T-cell (primary cell): ENCODE measurements around the gene COBLL1. TPM values are rescaled to one million over a fixed set of nuclear protein-coding genes. Genes with fewer than 3 reads are reported as not detected.

Experiments
- ATAC-seq, 4 experiments: fragments of 200-7000 bp in 3 of 4; fragments of 150-1000 bp in 1 of 4; cut with Tn5 transposase; replicated peaks in 1 of 4; 1 replicate in 3 of 4; 2 replicates in 1 of 4; pipeline ENCODE4 v1.10.0; 2021; ENCODE audit warnings: moderate library complexity in 3 of 4, mild to moderate bottlenecking in 2 of 4, moderate number of reproducible peaks in 1 of 4
- CTCF ChIA-PET, 2 donors: fragments of 300-600 bp; sonication (Branson Sonifier 250); formaldehyde crosslinking; loops; one replicate each; lab custom pipeline; 2022; ENCODE audit warnings: antibody characterized with exemption in 2 of 2; lab: Charles Lee
- POLR2A ChIA-PET, 2 donors: fragments of 300-600 bp; sonication (Branson Sonifier 250); formaldehyde crosslinking; loops; one replicate each; lab custom pipeline; 2022; ENCODE audit warnings: antibody characterized with exemption in 2 of 2; lab: Charles Lee
- DNase-seq, 35 experiments: peaks; one replicate each; pipeline versions ENCODE4 v3.0.0 to v3.0.0-alpha.2; 2013 to 2023
- H3K27ac ChIP-seq: one replicate; pipeline ENCODE4 v1.5.1; 2013; ENCODE audit warnings: low read length
- H3K27me3 ChIP-seq, 2 experiments: replicated peaks in 1 of 2; 1 replicate in 1 of 2; 2 replicates in 1 of 2; pipeline versions ENCODE4 v1.6.1 to v1.7.0; 2013; ENCODE audit warnings: low read length in 1 of 2, mixed read lengths in 1 of 2; ENCODE audit not compliant: control insufficient read depth in 2 of 2, insufficient read depth in 2 of 2; ENCODE audit errors: extremely low read depth in 1 of 2
- H3K36me3 ChIP-seq, 2 donors: 1 replicate in 1 of 2; 2 replicates in 1 of 2; pipeline versions ENCODE4 v1.6.1 to v1.7.0; 2013; ENCODE audit warnings: low read length in 1 of 2; ENCODE audit not compliant: control insufficient read depth in 2 of 2, insufficient read depth in 1 of 2; ENCODE audit errors: extremely low read depth in 1 of 2
- H3K4me1 ChIP-seq, 2 experiments: 1 replicate in 1 of 2; 2 replicates in 1 of 2; pipeline versions ENCODE4 v1.6.1 to v1.7.0; 2013; ENCODE audit warnings: low read length in 2 of 2, mixed read lengths in 1 of 2; ENCODE audit not compliant: insufficient read depth in 2 of 2, control insufficient read depth in 1 of 2; ENCODE audit errors: extremely low read depth in 1 of 2
- H3K4me3 ChIP-seq, 2 donors: 1 replicate in 1 of 2; 2 replicates in 1 of 2; pipeline versions ENCODE4 v1.5.1 to v1.7.0; 2013; ENCODE audit warnings: mild to moderate bottlenecking in 2 of 2, low read length in 1 of 2, moderate library complexity in 1 of 2; ENCODE audit not compliant: control insufficient read depth in 1 of 2; ENCODE audit errors: extremely low read depth in 1 of 2
- H3K9me3 ChIP-seq: 2 replicates; pipeline ENCODE4 v1.7.0; 2013
- H3K27ac Mint-ChIP-seq, 2 donors: one replicate each; pipeline ENCODE4 v1.8.0; 2020 to 2021; ENCODE audit warnings: mild to moderate bottlenecking in 2 of 2, mixed read lengths in 2 of 2
- H3K27me3 Mint-ChIP-seq, 2 donors: one replicate each; pipeline ENCODE4 v1.8.0; 2021 to 2022; ENCODE audit warnings: mixed read lengths in 2 of 2
- H3K36me3 Mint-ChIP-seq: one replicate; pipeline ENCODE4 v1.8.0; 2021; ENCODE audit warnings: mixed read lengths
- H3K4me1 Mint-ChIP-seq, 3 donors: one replicate each; pipeline ENCODE4 v1.8.0; 2020 to 2022; ENCODE audit warnings: mixed read lengths in 3 of 3, mild to moderate bottlenecking in 1 of 3
- H3K4me3 Mint-ChIP-seq, 3 donors: one replicate each; pipeline ENCODE4 v1.8.0; 2020 to 2022; ENCODE audit warnings: mild to moderate bottlenecking in 3 of 3, mixed read lengths in 3 of 3, moderate library complexity in 3 of 3
- H3K9me3 Mint-ChIP-seq, 3 donors: one replicate each; pipeline ENCODE4 v1.8.0; 2020 to 2022; ENCODE audit warnings: mixed read lengths in 3 of 3
- WGBS: methylation state at CpG from one replicate; pipeline ENCODE4 v1.1.5; 2013; ENCODE audit warnings: missing lambda C conversion rate; ENCODE audit not compliant: insufficient coverage; 5-methylcytosine and 5-hydroxymethylcytosine counted together
- total RNA-seq, 35 experiments: library from RNA in 6 of 35; stranded (reverse) in 6 of 35; fragments of 120-200 nt in 1 of 35; gene quantifications; one replicate each; pipeline versions ENCODE4 v1.2.1 to v1.2.4 and lab custom pipeline; 2013 to 2026

The COBLL1 gene
- total RNA-seq, 5 donors from 2014 or later (not counting 1 experiment from before 2014, with no cell fraction given) = 0.68 to 5.1 (median 1.9) TPM

- H3K4me1 Mint-ChIP-seq = no peaks in the 10 kb centered on the region
- Histone ChIP-seq H3K27me3 (no peaks in the 10 kb centered on the region), H3K27ac (no peak overlapping the region), H3K4me3 (no peak overlapping the region), H3K4me1 (no peaks in the 10 kb centered on the region), H3K9me3 (no peaks in the 10 kb centered on the region), H3K36me3 (no peaks in the 10 kb centered on the region)
- no peak overlapping the region for H3K27ac Mint-ChIP-seq
- ATAC-seq (no peak), DNase-seq (no peak)
- CTCF ChIA-PET = no interaction called here
- H3K9me3 Mint-ChIP-seq = no peaks in the 10 kb centered on the region
- POLR2A ChIA-PET = no interaction called here
- no peaks in the 10 kb centered on the region for H3K36me3 Mint-ChIP-seq
- no peaks in the 10 kb centered on the region for H3K27me3 Mint-ChIP-seq
- no peak overlapping the region for H3K4me3 Mint-ChIP-seq
- WGBS = 85% methylated on average over 2 of the region's 3 CpGs
These were observed 121.4 kb downstream of the COBLL1 start for GRCh38 chr2:164719996-164720941.

- no peaks in the 10 kb centered on the region for H3K9me3 ChIP-seq
- Mint-ChIP-seq H3K4me1 (no peaks in the 10 kb centered on the region), H3K36me3 (no peaks in the 10 kb centered on the region), H3K27ac (no peak overlapping the region), H3K27me3 (no peaks in the 10 kb centered on the region), H3K4me3 (no peak overlapping the region), H3K9me3 (no peaks in the 10 kb centered on the region)
- peak in 1 of 35 experiments; percentile 5 for DNase-seq
- ChIA-PET POLR2A (no interaction called here), CTCF (no interaction called here)
- WGBS = no CpG with 5 or more reads among the region's 6 CpGs
- no peaks in the 10 kb centered on the region for H3K4me1 ChIP-seq
- H3K36me3 ChIP-seq = no peaks in the 10 kb centered on the region
- no peaks in the 10 kb centered on the region for H3K27me3 ChIP-seq
- no peak for ATAC-seq
- H3K4me3 ChIP-seq = no peak overlapping the region
- no peak overlapping the region for H3K27ac ChIP-seq
These were observed 124.4 kb downstream of the COBLL1 start for GRCh38 chr2:164717000-164717803.

- Histone ChIP-seq H3K36me3 (no peaks in the 10 kb centered on the region), H3K27me3 (no peaks in the 10 kb centered on the region), H3K4me1 (no peaks in the 10 kb centered on the region), H3K4me3 (no peak overlapping the region), H3K9me3 (no peaks in the 10 kb centered on the region), H3K27ac (no peak overlapping the region)
- H3K4me1 Mint-ChIP-seq = no peaks in the 10 kb centered on the region
- no peaks in the 10 kb centered on the region for H3K36me3 Mint-ChIP-seq
- H3K27ac Mint-ChIP-seq = no peak overlapping the region
- H3K4me3 Mint-ChIP-seq = no peak overlapping the region
- no peak for DNase-seq
- WGBS = no CpG with 5 or more reads among the region's 1 CpG
- CTCF ChIA-PET = interaction anchor here in 1 of 2 donors (0.6 kb wide), 1 partner anchor 1303 kb away, joined by 3 read pairs; no protein-coding TSS in a partner anchor
- POLR2A ChIA-PET = interaction anchor here in 1 of 2 donors (0.6 kb wide), 1 partner anchor 234 kb away, joined by 3 read pairs; no protein-coding TSS in a partner anchor
- H3K9me3 Mint-ChIP-seq = no peaks in the 10 kb centered on the region
- ATAC-seq = no peak
- no peaks in the 10 kb centered on the region for H3K27me3 Mint-ChIP-seq
These were observed 127.2 kb downstream of the COBLL1 start for GRCh38 chr2:164714471-164714870.

- POLR2A ChIA-PET = no interaction called here
- H3K4me3 Mint-ChIP-seq = no peak overlapping the region
- H3K27ac ChIP-seq = no peak overlapping the region
- no CpG with 5 or more reads among the region's 1 CpG for WGBS
- no peaks in the 10 kb centered on the region for H3K4me1 ChIP-seq
- no peaks in the 10 kb centered on the region for H3K27me3 Mint-ChIP-seq
- no peaks in the 10 kb centered on the region for H3K4me1 Mint-ChIP-seq
- no peaks in the 10 kb centered on the region for H3K36me3 ChIP-seq
- ATAC-seq = no peak
- no peaks in the 10 kb centered on the region for H3K27me3 ChIP-seq
- no peak overlapping the region for H3K27ac Mint-ChIP-seq
- DNase-seq = no peak
- no peak overlapping the region for H3K4me3 ChIP-seq
- CTCF ChIA-PET = no interaction called here
- H3K9me3 Mint-ChIP-seq = no peaks in the 10 kb centered on the region
- H3K36me3 Mint-ChIP-seq = no peaks in the 10 kb centered on the region
- no peaks in the 10 kb centered on the region for H3K9me3 ChIP-seq
These were observed 129.9 kb downstream of the COBLL1 start for GRCh38 chr2:164711766-164712138.

- Histone ChIP-seq H3K4me1 (no peaks in the 10 kb centered on the region), H3K27ac (no peak overlapping the region), H3K9me3 (no peaks in the 10 kb centered on the region), H3K36me3 (no peaks in the 10 kb centered on the region), H3K4me3 (no peak overlapping the region), H3K27me3 (no peaks in the 10 kb centered on the region)
- ChIA-PET POLR2A (no interaction called here), CTCF (no interaction called here)
- Mint-ChIP-seq H3K27me3 (no peaks in the 10 kb centered on the region), H3K27ac (no peak overlapping the region), H3K4me1 (no peaks in the 10 kb centered on the region), H3K4me3 (no peak overlapping the region), H3K36me3 (no peaks in the 10 kb centered on the region), H3K9me3 (no peaks in the 10 kb centered on the region)
- WGBS = no CpG with 5 or more reads among the region's 6 CpGs
- ATAC-seq = no peak
- no peak for DNase-seq
These were observed 130.5 kb downstream of the COBLL1 start for GRCh38 chr2:164710837-164711765.
